Right renal cortex interstitium (tissue), 3 donors: ENCODE data around the gene EFNB2. TPM values are rescaled to one million over a fixed set of nuclear protein-coding genes. Genes with fewer than 3 reads are reported as not detected.

Experiments
- DNase-seq, 3 donors: peaks; one replicate each; pipeline ENCODE4 v3.0.0-alpha.2; 2013; ENCODE audit warnings: low read depth in 3 of 3, low spot score in 2 of 3
- polyA plus RNA-seq, 3 donors: library from polyadenylated mRNA; unstranded; fragments of 120-200 nt; gene quantifications; one replicate each; pipeline ENCODE4 v1.2.1, GENCODE V29; 2013; ENCODE audit not compliant: insufficient read length in 3 of 3

The EFNB2 gene
- polyA plus RNA-seq, 3 donors: 137 to 149 (median 149) TPM

DNA sequence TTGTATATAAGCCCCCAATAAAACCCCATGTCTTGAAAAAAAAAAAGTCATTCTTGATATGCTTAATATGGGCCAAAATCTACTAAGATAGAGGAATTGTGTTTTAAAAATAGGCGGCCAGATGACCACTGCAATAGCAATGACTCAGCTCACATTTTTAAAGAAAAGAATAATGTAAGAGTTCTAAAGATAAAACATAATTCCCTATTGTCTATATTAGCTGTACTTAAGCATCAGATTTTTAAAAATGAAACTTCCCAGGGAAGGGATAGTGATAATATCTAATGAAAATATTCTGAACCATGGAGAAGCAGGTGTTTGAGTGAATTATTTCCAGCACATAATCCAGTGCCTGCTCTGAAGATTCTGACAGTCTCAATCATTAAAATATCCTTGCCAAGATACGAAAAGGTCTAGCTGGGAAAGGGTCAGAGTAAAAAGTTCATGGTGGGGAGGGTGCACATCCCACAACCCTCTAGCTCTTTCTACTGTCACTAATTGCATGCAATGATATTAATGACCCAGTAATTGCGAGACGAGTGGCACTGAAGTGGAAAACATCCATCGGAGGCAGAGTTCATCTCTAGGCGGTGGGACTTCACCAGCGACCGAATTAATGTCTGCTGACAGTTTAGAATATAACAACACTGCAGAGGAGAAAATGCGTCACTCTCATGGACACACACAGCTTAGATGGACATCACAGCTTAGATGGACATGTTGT is 31.6 kb downstream of the EFNB2 start:
- DNase-seq: no peak

DNA sequence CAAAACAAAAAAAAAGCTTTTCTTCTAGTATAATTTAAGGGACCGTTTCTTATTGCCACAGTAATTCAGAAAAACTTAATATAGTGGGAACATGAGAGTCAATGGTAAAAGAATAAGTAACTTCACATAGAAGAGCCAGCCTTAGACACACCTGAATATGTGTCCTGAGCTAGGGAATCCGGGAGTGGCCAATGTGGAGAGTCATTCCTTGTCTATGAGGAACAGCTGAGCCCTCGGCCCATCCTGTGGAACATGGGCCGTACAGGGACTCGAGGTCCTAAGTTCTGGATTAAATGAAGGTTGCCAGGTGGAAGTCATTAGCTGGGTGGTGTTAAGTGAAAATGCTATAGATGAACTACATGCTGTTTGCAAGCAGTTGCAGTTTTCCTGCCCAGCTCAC is 32.2 kb downstream of the EFNB2 start:
- DNase-seq: no peak

DNA sequence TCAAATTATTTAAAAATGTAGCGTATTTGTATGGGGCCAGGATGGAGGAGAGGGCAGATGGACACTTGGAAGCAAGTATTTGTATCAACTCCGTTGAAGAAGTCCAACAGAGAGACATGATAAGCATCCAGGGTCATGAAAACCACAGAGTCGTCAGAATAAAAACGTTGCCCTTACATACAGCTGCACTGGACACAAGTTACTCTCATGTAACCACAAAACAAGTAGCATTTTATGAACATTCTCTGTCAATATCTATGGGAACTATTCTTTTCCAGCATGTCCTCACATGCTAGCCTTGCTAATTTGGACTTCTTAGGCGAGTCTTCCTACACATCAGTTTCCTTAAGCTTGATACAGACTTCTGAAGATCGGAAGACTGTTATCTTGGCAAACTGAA is 35.0 kb downstream of the EFNB2 start:
- DNase-seq: no peak

DNA sequence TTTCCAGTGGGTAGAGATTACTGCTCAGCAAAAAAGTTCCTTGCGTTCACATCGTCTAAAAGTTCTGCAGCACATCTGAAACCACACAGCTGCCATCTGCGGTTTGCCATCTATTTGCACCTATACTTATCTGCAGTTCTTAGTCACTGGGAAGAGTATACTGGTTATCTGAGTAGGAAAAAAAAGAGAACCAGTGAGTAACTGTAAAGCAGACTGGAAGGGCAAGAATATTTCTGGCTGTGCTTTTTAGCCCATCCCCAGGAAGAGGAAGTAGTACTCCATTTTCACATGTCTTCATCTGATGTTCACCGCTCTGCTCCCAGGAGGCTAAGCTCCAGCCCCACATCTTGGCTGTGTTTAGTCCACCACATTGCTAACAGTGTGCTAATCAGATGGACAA is 35.6 kb downstream of the EFNB2 start:
- DNase-seq: no peak

DNA sequence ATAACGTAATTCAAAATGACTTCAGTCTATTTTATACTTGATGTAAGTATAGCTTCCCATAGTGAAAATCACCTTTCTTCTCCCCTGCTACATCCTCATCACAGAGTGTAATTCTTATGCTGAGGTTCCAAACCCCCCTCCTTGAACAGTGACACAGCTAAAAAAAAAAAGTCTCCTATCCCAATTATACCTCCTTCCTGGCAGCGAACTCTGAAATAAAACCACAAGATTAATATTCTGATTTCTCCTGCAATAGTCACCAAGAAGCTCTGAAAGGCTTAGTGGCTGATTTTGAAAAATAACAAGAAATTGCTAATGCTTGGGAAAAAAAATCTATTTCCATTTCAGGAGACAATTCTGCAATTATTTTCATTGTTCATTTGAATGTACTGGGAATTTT is 36.3 kb downstream of the EFNB2 start:
- no peak for DNase-seq

DNA sequence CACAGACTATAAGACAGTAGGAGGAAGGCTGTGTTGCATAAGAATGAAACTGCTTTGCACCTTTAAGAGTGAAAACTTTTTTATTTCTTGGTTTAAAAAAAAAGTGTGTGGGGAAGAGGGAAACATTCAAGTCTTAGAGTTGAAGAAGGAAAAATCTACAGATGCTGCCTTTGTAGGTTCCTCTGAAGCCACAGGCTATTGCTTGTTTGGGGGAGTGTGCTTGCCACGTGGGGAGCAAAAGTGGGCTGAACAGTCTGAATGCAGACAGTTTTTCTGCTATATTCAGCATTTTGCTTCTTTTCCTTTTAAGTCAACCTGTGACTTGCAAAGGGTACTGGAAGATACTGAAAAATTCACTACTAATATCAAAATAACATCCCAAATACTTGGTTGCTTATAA is 36.9 kb downstream of the EFNB2 start:
- DNase-seq: no peak

DNA sequence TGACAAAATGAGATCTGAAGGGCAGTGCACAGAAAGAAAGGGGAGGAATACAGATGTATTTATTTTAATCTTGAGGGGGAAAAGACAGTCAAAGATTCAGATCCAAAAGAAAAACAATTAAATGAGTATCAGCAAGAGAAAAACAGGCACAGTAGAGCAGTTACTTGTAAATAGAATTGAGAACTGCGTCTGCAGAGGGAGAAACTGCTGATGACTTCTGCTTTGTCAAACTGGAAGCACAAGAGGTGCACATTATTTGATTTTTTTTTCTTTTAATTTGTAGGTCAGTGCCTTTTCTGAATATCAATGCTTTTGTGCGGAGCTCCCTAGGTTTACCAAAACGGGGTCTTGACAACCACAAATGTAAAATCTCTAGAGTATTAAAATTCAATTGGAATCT is 37.3 kb downstream of the EFNB2 start:
- no peak for DNase-seq

DNA sequence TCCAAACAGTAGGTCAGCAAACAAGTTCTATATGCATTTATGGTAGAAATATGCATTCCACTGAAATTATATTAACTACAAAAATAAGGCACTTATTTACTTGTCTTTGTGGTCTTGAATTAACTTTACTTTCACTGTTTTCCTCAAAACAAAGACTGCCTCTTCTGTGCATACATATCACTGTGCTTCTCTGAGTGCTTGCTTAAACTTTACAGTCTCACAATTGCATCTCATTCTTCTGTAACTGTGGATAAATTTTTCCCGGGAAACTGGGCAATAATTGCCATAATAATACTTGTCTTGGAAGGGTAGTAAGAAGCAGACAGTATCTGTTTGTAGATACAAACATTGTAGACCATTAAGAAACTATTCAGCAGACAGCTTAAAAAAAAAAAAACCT is 38.4 kb downstream of the EFNB2 start:
- no peak for DNase-seq

DNA sequence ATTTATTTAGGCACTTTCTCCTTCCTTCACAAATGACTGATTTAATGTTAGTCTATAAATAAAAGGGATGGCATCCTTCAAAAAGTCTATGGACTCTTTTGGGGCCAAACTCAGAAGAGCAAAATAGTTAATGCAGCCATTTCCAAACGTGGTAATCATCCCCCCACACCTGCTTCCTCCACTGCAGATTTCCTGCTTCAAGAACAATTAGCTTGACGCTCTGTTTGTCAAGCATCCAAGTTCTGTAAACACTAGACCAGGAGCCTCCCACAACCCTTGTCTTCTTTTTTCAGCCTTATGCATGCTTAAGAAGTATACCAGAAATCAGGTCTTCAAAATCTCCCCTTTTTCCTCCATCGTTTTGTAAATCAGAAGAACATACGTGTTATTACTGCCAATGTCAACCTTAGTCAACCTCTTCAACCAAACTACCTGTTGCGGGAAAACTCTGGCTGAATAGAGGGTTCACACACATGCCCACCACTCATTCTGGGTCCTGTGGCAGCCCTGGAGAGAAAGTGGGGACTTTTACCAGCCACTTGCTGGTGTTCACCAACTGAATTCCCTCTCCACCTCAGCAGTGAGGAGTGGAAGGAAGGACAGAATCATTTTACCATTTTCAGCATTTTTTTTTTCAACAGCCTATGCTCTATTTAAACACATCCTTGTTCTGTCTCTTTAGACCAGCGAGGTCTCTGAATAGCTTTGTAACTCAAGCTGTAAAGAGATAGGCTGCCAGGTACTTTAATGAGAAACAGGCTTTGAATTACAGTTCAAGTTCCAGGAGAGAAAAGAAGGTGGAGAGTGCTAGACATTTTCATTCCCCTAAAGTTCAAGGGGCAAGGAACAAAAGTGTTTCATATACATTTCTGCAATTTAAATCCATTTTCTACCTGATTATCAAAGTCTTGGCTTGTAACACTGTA is 39.1 kb downstream of the EFNB2 start:
- no peak for DNase-seq

DNA sequence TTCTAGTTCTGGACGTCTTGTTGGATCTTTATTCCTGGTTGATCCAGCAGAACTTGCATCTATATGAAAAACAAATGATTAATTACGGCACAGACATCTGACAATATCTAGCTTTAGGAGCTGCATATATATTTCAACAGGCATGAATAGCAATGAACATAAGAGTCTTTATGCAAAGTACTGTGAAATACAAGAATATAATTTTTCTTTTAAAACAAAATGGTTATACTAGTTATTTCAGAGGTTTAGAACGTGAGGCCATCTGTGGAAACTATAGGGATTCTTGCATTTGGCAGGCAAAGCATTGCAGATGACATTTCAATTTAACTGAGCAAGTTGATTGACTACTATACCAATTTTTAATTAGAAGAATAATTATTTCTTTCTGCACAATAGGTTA is 40.5 kb downstream of the EFNB2 start:
- no peak for DNase-seq

DNA sequence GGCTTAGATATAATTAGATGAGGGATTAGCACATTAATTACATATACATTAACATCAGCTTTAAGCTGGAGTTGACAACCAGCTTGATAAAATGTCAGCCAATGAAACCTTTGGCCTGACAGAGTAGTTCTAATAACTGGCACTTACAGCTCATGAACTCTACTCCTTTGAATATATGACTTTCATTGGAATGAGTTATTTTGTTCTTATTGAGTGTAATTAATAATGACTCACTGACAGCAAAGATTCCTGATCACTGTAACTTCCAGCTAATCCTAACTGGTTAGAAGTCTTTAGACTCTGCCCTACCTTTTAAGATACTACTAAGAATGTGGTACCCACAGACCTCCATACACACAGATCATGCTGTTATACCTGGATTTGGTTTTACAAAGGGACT is 41.0 kb downstream of the EFNB2 start:
- no peak for DNase-seq

DNA sequence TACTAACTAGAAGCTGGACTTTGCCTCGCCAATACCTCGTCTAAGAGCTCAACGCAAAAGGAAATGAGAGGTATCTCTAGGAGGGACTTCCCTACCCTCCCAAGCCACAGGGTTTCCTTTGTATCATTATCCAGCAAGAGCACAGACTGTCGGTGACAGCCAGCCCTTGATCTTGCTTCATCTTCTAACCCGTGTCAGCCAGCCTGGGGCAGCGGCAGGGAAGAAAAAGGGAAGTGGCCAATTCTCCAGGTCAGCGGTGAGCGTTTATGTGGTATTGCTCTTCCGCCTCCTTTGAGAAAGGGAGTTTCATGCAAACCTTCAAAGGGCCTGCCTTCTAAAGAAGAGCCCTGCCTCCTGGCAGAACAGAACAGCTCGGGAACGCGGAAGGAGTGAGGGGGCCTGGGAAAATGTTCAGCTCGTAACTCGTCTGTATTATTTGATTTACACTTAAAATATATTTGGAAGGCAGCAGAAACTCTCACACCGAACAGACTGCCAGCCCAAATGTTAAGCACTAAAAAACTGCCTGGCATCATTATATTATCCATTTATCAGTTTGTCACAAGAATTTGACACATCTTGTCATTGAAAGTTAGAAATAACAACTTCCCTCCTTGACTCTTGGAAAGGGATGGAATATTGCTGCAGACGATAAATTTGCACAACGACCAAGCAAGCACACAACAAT is 41.8 kb downstream of the EFNB2 start:
- DNase-seq: no peak

DNA sequence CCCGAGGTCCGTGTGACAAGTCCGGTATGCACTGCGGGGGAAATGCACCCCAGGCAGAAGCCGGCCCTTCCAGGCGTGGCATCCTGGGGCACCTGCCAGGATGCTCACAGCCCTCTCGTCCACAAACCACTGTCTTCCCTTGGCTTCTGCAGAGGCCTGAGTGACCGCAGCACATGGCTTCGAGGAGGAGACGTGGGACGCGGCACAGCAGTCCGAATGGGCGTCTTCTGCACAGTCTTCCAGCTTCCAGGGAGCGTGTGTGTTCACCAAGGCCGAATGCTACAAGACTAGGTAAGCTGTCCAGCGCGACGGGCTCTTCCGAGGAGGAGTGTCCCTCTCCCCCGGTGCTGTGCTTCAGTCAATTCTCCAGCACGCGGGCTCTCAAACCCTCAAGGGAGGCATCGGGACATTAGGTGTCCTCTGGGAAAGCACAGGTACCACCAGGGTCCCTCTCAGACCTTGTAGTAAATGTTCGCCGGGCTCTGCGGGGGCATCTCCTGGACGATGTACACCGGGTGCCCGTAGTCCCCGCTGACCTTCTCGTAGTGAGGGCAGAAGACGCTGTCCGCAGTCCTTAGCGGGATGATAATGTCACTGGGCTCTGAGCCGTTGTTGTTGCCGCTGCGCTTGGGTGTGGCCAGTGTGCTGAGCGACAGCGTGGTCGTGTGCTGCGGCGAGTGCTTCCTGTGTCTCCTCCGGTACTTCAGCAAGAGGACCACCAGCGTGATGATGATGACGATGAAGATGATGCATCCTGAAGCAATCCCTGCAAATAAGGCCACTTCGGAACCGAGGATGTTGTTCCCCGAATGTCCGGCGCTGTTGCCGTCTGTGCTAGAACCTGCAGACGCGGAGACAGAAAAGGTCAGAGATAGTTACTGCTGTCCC is 42.6 kb downstream of the EFNB2 start:
- no peak for DNase-seq

DNA sequence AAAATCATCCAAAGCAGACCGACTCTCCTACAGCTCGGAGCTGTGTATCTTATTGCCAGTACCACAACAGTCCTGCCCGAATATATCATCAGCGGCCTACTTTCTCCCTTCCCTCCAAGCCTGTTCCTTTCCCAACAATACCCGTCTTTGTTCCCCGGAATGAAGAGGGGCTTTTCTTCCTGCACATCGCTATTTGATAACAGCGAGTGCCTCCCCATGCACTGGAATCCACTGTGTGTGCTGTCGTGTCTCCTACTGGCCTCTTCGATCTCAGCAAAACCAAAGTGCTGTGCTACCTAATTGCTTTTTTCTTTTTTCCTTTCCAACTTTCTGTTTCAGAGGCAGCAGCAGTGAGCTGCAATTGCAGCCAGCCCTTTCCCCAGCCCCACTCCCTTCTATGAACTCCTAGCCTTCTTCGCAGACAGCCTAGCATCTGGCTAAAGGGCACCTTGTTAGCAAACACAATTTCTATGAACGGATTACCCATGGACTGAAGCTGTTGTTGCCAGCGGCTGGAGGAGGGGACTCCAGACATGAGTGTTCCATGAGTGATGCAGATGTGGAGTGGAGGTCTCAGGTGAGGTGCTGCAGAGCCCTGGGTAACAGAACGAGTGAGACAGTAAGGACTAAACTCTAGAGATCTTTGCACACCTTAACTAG is 43.4 kb downstream of the EFNB2 start:
- no peak for DNase-seq

DNA sequence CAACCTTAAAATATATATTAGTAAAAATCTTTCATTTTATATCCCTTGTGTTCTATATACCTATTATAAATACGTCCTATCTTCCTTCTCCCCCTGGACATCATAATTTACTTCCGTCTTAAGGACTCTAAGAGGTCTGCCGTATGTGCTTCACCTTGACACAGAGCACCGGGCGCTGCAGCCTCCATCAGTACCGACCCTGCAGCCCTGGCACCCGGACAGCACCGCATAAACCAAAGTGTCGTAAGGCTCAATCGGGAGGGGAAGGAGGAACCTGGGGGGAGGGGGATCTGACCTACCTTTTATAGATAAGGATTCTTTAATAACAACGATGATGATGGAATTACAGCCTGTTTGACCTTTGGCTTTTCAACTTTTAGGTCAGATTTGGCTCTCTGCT is 44.0 kb downstream of the EFNB2 start:
- DNase-seq: no peak

DNA sequence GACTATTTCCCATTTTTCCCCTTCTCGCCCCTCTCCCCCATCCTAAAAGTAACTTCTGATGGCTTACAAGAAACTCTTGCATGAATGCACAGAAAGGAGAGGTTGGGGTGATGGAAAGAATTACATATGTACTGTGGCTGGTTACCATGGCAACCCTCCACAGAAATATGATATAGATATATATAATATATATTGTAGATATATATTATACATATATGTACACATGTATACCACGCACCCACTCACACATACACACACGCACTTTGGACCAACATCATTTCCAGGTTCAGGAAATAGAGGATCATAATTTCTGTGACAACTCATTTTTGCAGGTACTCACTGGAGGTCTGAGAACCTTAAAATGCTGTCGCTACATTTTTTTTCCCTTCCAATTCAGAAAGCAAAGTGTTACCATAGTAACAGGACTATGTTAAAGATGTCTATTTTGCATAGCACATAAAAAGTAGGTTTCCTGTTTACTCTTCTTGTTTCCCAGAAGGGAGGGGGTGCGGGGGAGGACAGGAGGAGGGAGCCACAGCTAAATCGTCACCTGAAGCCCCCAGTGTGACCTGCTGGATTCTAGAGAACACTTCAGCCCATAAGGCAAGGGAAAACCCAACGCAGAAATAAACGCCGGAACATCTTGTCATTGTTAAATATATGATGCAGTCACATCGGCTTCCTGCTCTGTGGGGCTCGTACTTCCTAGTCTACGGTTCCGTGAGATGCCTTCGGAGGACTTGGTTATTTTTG is 44.7 kb downstream of the EFNB2 start:
- no peak for DNase-seq

DNA sequence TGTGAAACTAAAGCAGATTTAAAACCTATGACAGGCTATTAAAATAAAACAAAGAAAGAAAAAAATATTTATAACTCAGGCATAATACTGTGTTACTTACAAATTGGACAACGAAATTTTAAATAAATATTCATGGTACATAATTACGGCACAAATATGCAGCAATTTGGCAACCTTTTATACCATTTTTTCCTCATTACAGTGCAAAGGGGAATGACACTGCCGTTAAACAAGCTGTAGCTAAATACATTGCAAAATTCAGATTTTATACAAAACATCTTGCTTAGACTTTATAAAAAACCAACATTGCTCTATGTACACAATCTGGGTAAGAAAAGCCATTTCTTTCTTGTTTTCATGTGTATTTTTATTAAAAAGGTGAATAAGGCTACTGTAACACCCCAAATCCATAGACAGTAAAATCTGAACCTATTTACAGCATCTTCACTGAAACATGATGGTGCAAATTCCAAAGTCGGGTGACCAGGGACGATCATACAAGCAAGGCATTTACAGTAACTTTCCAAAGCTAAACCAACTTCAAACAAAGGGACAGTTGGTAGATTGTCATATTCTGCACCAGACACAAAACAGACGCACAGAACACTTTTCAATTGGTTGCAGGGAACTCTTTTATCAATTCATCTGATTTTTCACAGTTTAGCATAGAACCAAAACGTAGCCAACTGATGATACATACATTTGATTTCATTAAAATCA is 45.5 kb downstream of the EFNB2 start:
- no peak for DNase-seq

DNA sequence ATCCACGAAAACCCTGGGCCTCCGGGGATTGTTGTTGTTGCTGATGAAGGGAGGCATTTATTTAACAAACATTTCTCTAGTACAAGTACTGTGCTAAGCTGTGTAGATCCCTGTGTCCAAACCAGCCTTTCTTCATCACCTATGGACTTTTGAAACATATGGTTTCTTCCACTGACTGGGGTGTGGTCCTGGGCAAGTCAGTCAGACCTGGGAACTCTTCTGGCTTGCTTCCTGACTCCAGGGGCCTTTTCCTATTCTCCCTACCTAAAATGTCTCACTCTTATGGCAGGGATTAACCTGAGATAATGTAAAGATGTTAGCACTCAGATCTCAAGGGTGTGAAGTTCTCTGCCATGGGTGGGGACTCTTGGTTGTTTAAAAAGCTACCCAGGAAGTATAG is 46.8 kb downstream of the EFNB2 start:
- no peak for DNase-seq

DNA sequence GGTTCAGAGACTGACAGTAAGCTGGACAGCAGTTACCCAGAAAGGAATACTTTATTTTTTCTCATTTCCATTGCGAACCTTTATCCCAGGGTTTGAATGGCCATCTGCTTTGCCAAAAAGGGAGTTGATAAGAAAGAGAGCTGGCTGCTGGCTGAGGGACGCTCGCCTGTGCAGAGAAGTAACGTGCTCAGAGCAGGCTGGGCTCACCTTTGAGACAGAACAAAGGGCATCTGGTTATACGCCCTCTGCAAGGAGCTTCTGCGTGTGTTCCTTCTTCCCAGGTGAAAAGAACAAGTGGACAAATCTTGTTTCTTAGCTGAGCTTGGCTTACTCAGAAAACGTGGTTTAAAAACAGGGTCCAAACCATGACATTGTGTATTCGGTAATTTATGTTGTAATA is 47.4 kb downstream of the EFNB2 start:
- no peak for DNase-seq
